GM19467 (cell line): ENCODE data around the gene ITIH2.
"Not testable (repeated sequence)": the region's sequence is repeated elsewhere in the genome, so short reads cannot be mapped to it uniquely, and the experiment has no call there.

Experiments
- ATAC-seq: cut with Tn5 transposase; IDR thresholded peaks from one replicate; pipeline ENCODE4 v1.9.1; 2021; ENCODE audit warnings: mild to moderate bottlenecking, moderate library complexity; ENCODE audit not compliant: unreplicated experiment

ITIH2 gene

GRCh38 chr10:7692368-7692767, 10.7 kb upstream of the ITIH2 start:
- not testable (repeated sequence) for ATAC-seq

GRCh38 chr10:7693194-7693593, 9.9 kb upstream of the ITIH2 start:
- ATAC-seq, result not testable (repeated sequence)

GRCh38 chr10:7696545-7696944, 6.6 kb upstream of the ITIH2 start:
- ATAC-seq, result no peak

GRCh38 chr10:7697426-7697825, 5.7 kb upstream of the ITIH2 start:
- no peak for ATAC-seq

- ATAC-seq, result no peak
Measured at GRCh38 chr10:7700577-7701125, 2.5 kb upstream of the ITIH2 start.

- no peak for ATAC-seq
Measured at GRCh38 chr10:7701158-7701742, 1.9 kb upstream of the ITIH2 start.

GRCh38 chr10:7702288-7702812, 766 bp upstream of the ITIH2 start:
- no peak for ATAC-seq

GRCh38 chr10:7704071-7705016, 1.2 kb downstream of the ITIH2 start:
- ATAC-seq, result no peak

GRCh38 chr10:7705341-7705740, 2.2 kb downstream of the ITIH2 start:
- ATAC-seq, result no peak

- no peak for ATAC-seq
Measured at GRCh38 chr10:7706534-7707073, 3.5 kb downstream of the ITIH2 start.

- ATAC-seq, result no peak
Measured at GRCh38 chr10:7707102-7707501, 4.0 kb downstream of the ITIH2 start.

GRCh38 chr10:7707858-7708622, 4.9 kb downstream of the ITIH2 start:
- no peak for ATAC-seq

- ATAC-seq, result no peak
Measured at GRCh38 chr10:7708832-7709231, 5.7 kb downstream of the ITIH2 start.

GRCh38 chr10:7710446-7710845, 7.3 kb downstream of the ITIH2 start:
- ATAC-seq, result no peak

- not testable (repeated sequence) for ATAC-seq
Measured at GRCh38 chr10:7711075-7711474, 8.0 kb downstream of the ITIH2 start.

GRCh38 chr10:7715515-7715914, 12.4 kb downstream of the ITIH2 start:
- ATAC-seq, result no peak

GRCh38 chr10:7717767-7718166, 14.7 kb downstream of the ITIH2 start:
- no peak for ATAC-seq

- no peak for ATAC-seq
Measured at GRCh38 chr10:7718685-7719084, 15.6 kb downstream of the ITIH2 start.

- ATAC-seq, result no peak
Measured at GRCh38 chr10:7720478-7720877, 17.4 kb downstream of the ITIH2 start.

- no peak for ATAC-seq
Measured at GRCh38 chr10:7722927-7723529, 19.9 kb downstream of the ITIH2 start.
